Fibroblast of lung (primary cell): Measurements from ENCODE around the gene BATF3. TPM values are rescaled to one million over a fixed set of nuclear protein-coding genes. Genes with fewer than 3 reads are reported as not detected.
"Not testable (repeated sequence)": the region's sequence is repeated elsewhere in the genome, so short reads cannot be mapped to it uniquely, and the experiment has no call there.

ENCODE experiments used
- DNase-seq, 2 donors: peaks; one replicate each; pipeline versions ENCODE4 v3.0.0 to v3.0.0-alpha.2; 2010; ENCODE audit warnings: low read depth in 2 of 2
- H2AFZ ChIP-seq: 2 replicates; pipeline ENCODE4 v1.5.1; 2012; ENCODE audit warnings: low read length, control low read depth, inconsistent platforms
- H3K27ac ChIP-seq: 2 replicates; pipeline ENCODE4 v1.5.1; 2011; ENCODE audit warnings: low read length, control low read depth; ENCODE audit not compliant: insufficient read depth
- H3K27me3 ChIP-seq: 2 replicates; pipeline ENCODE4 v1.5.1; 2011; ENCODE audit warnings: mild to moderate bottlenecking, low read length; ENCODE audit not compliant: control insufficient read depth, insufficient read depth
- H3K36me3 ChIP-seq: 2 replicates; pipeline ENCODE4 v1.5.1; 2011; ENCODE audit warnings: low read length; ENCODE audit not compliant: control insufficient read depth, insufficient read depth
- H3K4me1 ChIP-seq: 2 replicates; pipeline ENCODE4 v1.5.1; 2011; ENCODE audit warnings: low read length; ENCODE audit not compliant: control insufficient read depth, insufficient read depth; ENCODE audit errors: extremely low read depth
- H3K4me2 ChIP-seq: 2 replicates; pipeline ENCODE4 v1.5.1; 2011; ENCODE audit warnings: low read length, control low read depth; ENCODE audit not compliant: insufficient read depth; ENCODE audit errors: extremely low read depth
- H3K4me3 ChIP-seq, 4 experiments: fragments of 200-600 bp in 1 of 4; sonication (generic) in 1 of 4; replicated peaks in 1 of 4; 2 replicates each; pipeline ENCODE4 v1.5.1; 2011 to 2016; ENCODE audit warnings: low read length in 4 of 4, low read depth in 3 of 4, mild to moderate bottlenecking in 3 of 4, control low read depth in 2 of 4, inconsistent platforms in 1 of 4, mixed read lengths in 1 of 4; ENCODE audit not compliant: insufficient read depth in 1 of 4; ENCODE audit errors: control extremely low read depth in 1 of 4
- H3K79me2 ChIP-seq: 2 replicates; pipeline ENCODE4 v1.5.1; 2012; ENCODE audit warnings: mild to moderate bottlenecking, low read length, inconsistent platforms; ENCODE audit not compliant: control insufficient read depth, insufficient read depth
- H3K9ac ChIP-seq: 2 replicates; pipeline ENCODE4 v1.5.1; 2011; ENCODE audit warnings: mild to moderate bottlenecking, low read length, control low read depth; ENCODE audit not compliant: insufficient read depth
- H3K9me3 ChIP-seq: 2 replicates; pipeline ENCODE4 v1.5.1; 2012; ENCODE audit warnings: low read depth, low read length; ENCODE audit not compliant: control insufficient read depth, insufficient read depth
- H4K20me1 ChIP-seq: 2 replicates; pipeline ENCODE4 v1.5.1; 2011; ENCODE audit warnings: low read length; ENCODE audit not compliant: control insufficient read depth, insufficient read depth; ENCODE audit errors: extremely low read depth
- CTCF ChIP-seq, 2 donors: IDR thresholded peaks in 1 of 2; conservative IDR thresholded peaks in 1 of 2; 1 replicate in 1 of 2; 2 replicates in 1 of 2; pipeline ENCODE4 v1.5.1; 2011 to 2012; ENCODE audit warnings: low read length in 2 of 2, control low read depth in 1 of 2, inconsistent platforms in 1 of 2, low read depth in 1 of 2, mild to moderate bottlenecking in 1 of 2
- EZH2 ChIP-seq: IDR thresholded peaks from 2 replicates; pipeline ENCODE4 v1.5.1; 2012; ENCODE audit warnings: low read length, control low read depth, mild to moderate bottlenecking; ENCODE audit errors: missing control alignments
- polyA plus RNA-seq, 2 donors: library from polyadenylated mRNA; depleted of rRNA in 1 of 2; stranded (reverse) in 1 of 2; unstranded in 1 of 2; fragments of >200 nt; gene quantifications; 2 replicates each; pipeline ENCODE4 v1.2.1, GENCODE V29; 2011 to 2012; ENCODE audit warnings: missing spikeins in 1 of 2
- total RNA-seq: library from RNA; depleted of rRNA; stranded (reverse); fragments of >200 nt; gene quantifications from 2 replicates; pipeline ENCODE4 v1.2.1, GENCODE V29; 2014

BATF3 gene
- total and polyA plus RNA-seq, 2 donors (not counting 1 experiment from before 2014, with no cell fraction given), result 6.8 to 9.1 TPM

DNA sequence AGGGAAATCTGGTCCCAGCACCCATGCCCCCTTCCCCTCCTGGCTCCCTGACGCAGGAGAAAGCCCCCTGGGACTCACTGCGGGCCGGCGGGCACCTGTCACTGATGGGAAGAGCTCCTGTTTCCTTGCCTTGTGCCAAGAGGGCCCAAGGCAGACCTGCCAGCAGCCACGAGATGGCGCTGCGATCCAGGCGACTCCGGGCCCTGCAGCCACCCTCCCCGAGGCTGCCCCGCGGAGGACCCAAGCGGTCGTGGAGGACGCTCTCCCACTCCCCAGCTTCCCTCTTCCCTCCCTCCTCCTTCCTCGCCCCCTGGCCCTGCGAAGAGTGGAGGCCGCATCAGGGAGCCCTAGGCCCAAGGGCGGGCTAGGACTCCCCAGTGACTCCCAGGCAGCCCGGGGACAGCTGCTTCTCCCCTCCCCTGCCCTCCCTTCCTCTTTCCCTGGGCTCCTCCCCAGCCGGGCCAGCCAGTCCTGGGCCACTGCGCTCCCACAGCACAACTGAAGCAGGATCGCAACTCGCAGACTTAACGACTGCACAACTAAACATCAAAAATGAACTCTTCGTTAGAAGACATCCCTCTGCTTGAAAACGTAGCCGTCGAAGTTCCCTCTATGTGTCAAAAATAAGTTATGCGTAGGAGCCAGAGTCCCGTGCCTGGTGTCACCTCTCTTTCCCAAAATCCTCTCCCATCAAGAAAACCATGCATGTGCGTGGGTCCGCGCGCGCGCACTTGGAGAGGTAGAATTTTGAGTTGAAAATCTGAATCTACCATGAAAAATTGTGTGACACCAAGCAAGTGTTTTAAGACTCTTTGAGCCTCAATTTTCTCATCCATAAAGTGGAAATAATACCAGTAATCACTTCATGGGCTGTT lies 34.2 kb downstream of the BATF3 start:
- peak overlapping the region; percentile 88 for H2AFZ ChIP-seq
- H3K9ac ChIP-seq, result peak overlapping the region; percentile 93
- no peaks in the 10 kb centered on the region for H3K79me2 ChIP-seq
- peaks cover 17% of the 10 kb centered on the region for H3K4me1 ChIP-seq
- H3K27ac ChIP-seq, result peak overlapping the region; percentile 92
- H3K36me3 ChIP-seq, result no peaks in the 10 kb centered on the region
- H4K20me1 ChIP-seq, result no peaks in the 10 kb centered on the region
- H3K4me2 ChIP-seq, result peak overlapping the region; percentile 80
- DNase-seq, result peak; percentile 76 to 82
- H3K27me3 ChIP-seq, result no peaks in the 10 kb centered on the region
- no peak for TF ChIP-seq EZH2
- TF ChIP-seq CTCF (conservative IDR thresholded peaks at IDR 0.05 in 1 of 2, IDR thresholded peaks at IDR 0.05 in 1 of 2; ENCODE audit: low read depth in 1 of 2, low read length in 2 of 2), result peak; percentile 87 to 88
- H3K4me3 ChIP-seq, result peak overlapping the region; percentile 54 to 71 (median 66)
- H3K9me3 ChIP-seq, result no peaks in the 10 kb centered on the region

DNA sequence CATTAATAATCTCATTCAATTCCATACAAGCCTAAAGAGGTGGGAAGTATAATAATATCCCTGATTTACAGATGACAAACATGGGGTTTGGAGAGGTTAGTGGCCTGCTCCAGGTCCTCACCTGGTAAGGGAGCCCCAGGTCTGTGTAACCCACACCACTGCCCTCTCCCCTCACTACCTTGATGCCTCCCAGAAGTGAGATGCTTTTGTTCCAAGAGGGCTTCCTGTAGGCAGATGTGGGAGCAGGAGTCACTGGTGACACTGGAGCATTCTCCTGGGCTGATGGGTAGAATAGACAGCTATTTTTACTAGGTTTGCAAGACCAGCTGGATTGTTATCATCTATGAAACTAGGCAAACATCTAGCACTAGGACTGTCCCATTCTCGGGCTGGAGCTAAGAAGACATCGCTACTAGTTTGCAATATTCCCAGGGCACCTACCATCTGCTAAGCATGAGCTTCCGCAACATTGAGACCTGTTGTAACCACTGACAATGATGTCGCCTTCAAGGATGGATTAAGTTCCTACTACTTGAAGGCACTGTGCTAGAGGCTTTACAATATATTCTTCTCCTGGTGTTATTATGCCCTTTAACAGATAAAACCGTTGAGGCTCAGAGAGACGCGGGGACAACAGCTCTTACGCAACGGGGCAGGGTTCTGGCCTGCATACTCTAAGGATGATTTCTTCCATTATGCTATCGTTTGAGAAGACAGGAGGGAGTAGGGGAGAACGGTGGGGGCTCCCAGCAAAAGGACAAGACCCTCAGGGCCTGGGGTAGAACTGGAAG lies 35.0 kb downstream of the BATF3 start:
- H3K9ac ChIP-seq, result no peak overlapping the region
- no peak overlapping the region for H3K4me3 ChIP-seq
- H3K9me3 ChIP-seq, result no peaks in the 10 kb centered on the region
- TF ChIP-seq EZH2 (no peak), CTCF (conservative IDR thresholded peaks at IDR 0.05 in 1 of 2, IDR thresholded peaks at IDR 0.05 in 1 of 2; ENCODE audit: low read depth in 1 of 2, low read length in 2 of 2) (no peak)
- H2AFZ ChIP-seq, result no peak overlapping the region
- peaks cover 17% of the 10 kb centered on the region for H3K4me1 ChIP-seq
- H3K36me3 ChIP-seq, result no peaks in the 10 kb centered on the region
- no peak overlapping the region for H3K27ac ChIP-seq
- H3K27me3 ChIP-seq, result no peaks in the 10 kb centered on the region
- DNase-seq, result no peak
- H4K20me1 ChIP-seq, result no peaks in the 10 kb centered on the region
- H3K79me2 ChIP-seq, result no peaks in the 10 kb centered on the region
- no peak overlapping the region for H3K4me2 ChIP-seq

GRCh38 chr1:212658250-212658649 lies 41.4 kb downstream of the BATF3 start:
- H3K4me1 ChIP-seq, DNase-seq, H4K20me1 ChIP-seq, H3K36me3 ChIP-seq, H3K9me3 ChIP-seq, H3K4me3 ChIP-seq, H3K79me2 ChIP-seq, H3K4me2 ChIP-seq, H3K27ac ChIP-seq, H2AFZ ChIP-seq, H3K9ac ChIP-seq, H3K27me3 ChIP-seq: not testable (repeated sequence)
